Endodermal cell (in vitro differentiated cells): ENCODE measurements around the gene EXOC7. TPM values are rescaled to one million over a fixed set of nuclear protein-coding genes. Genes with fewer than 3 reads are reported as not detected.
A peak's percentile ranks its signal among the peaks of the same experiment; 100 is the strongest.

ENCODE experiments used
- DNase-seq: peaks from one replicate; pipeline ENCODE4 v3.0.0-alpha.2; 2017
- H3K27ac ChIP-seq: 2 replicates; pipeline ENCODE4 v1.5.1; 2013; ENCODE audit warnings: mild to moderate bottlenecking, low read depth, low read length, moderate library complexity
- H3K27me3 ChIP-seq: 2 replicates; pipeline ENCODE4 v1.6.1; 2013; ENCODE audit warnings: mild to moderate bottlenecking, low read length, moderate library complexity; ENCODE audit not compliant: insufficient read depth, control insufficient read depth, poor library complexity, severe bottlenecking
- H3K36me3 ChIP-seq: 2 replicates; pipeline ENCODE4 v1.7.0; 2013; ENCODE audit warnings: mild to moderate bottlenecking, low read length, moderate library complexity; ENCODE audit not compliant: control insufficient read depth, insufficient read depth
- H3K4me1 ChIP-seq: one replicate; pipeline ENCODE4 v1.7.0; 2013; ENCODE audit warnings: low read length; ENCODE audit not compliant: control insufficient read depth, insufficient read depth
- H3K4me3 ChIP-seq: 2 replicates; pipeline ENCODE4 v1.5.1; 2013; ENCODE audit warnings: mild to moderate bottlenecking, low read length, moderate library complexity
- H3K9ac ChIP-seq: 2 replicates; pipeline ENCODE4 v1.6.1; 2013; ENCODE audit warnings: mild to moderate bottlenecking, low read length, moderate library complexity; ENCODE audit not compliant: poor library complexity, severe bottlenecking; ENCODE audit errors: extremely low read depth
- H3K9me3 ChIP-seq: 2 replicates; pipeline ENCODE4 v1.6.1; 2013; ENCODE audit warnings: mild to moderate bottlenecking, low read length, moderate library complexity; ENCODE audit not compliant: control insufficient read depth
- H3K27ac Mint-ChIP-seq: 2 replicates; pipeline ENCODE4 v1.8.0; 2020; ENCODE audit warnings: mixed read lengths
- H3K27me3 Mint-ChIP-seq: 2 replicates; pipeline ENCODE4 v1.8.0; 2021; ENCODE audit warnings: mild to moderate bottlenecking, mixed read lengths; ENCODE audit not compliant: insufficient read depth
- H3K36me3 Mint-ChIP-seq: 2 replicates; pipeline ENCODE4 v1.8.0; 2020; ENCODE audit warnings: low read depth, mixed read lengths
- H3K4me1 Mint-ChIP-seq: 2 replicates; pipeline ENCODE4 v1.8.0; 2020; ENCODE audit warnings: mixed read lengths
- H3K4me3 Mint-ChIP-seq: 2 replicates; pipeline ENCODE4 v1.8.0; 2020; ENCODE audit warnings: mild to moderate bottlenecking, moderate library complexity, mixed read lengths
- H3K9me3 Mint-ChIP-seq: 2 replicates; pipeline ENCODE4 v1.8.0; 2020; ENCODE audit warnings: mild to moderate bottlenecking, mixed read lengths
- WGBS, 2 experiments: methylation state at CpG; one replicate each; pipeline versions ENCODE4 v1.1.5 to v1.1.7; 2013; ENCODE audit warnings: missing lambda C conversion rate in 2 of 2, mixed read lengths in 1 of 2; ENCODE audit not compliant: insufficient coverage in 1 of 2, insufficient read length in 1 of 2; 5-methylcytosine and 5-hydroxymethylcytosine counted together
- total RNA-seq, 2 donors: library from RNA; stranded (reverse); fragmentation: NEBNext Ultra II Directional in 1 of 2; extraction: Animal tissue kit (Norgen Biotek cat#: 25700) in 1 of 2; gene quantifications; 2 replicates in 1 of 2; 3 replicates in 1 of 2; pipeline ENCODE4 v1.2.1, GENCODE V29; 2021
- TF ChIP-seq, protein P1 (sequence below): fragments of 200-600 bp; sonication (generic); conservative IDR thresholded peaks from 2 replicates; pipeline ENCODE4 v1.5.0; 2021; ENCODE audit warnings: antibody characterized with exemption, mild to moderate bottlenecking

The EXOC7 gene
- total RNA-seq, 2 donors from 2014 or later = 159 to 187 TPM

DNA sequence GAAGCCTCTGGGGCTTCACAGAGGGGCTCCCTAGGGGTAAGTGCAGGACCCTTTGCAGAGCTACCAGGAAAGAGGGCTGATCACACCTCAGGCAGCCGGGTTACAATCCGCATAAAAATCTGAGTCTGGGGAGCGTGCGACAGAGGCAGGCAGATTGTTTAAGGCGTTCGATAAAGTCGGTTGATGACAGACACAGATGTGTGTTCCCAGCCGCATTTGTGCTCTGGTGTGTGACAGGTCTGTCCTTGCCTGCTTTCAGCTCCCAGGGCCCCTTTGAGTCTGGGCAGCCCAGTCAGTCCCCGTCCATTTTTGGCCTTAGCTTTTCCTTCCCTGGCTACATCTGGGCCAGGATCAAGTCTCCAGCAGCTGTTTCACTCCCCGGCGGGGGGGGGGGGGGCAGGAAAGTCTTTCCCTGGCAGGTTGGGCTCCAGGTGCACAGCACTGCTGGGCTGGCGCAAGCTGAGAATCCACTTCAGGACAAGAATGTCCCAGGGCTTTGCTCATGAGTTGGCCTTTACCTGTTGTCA, 25.9 kb downstream of the EXOC7 start:
- Histone ChIP-seq H3K9me3 (no peaks in the 10 kb centered on the region), H3K27ac (no peak overlapping the region), H3K4me1 (peaks cover 15% of the 10 kb centered on the region), H3K27me3 (peaks cover 68% of the 10 kb centered on the region), H3K9ac (no peak overlapping the region), H3K4me3 (no peak overlapping the region), H3K36me3 (peaks cover 7% of the 10 kb centered on the region)
- 51 to 68% methylated on average over 9 to 10 of the region's 12 CpGs for WGBS, 2 experiments
- peaks cover 69% of the 10 kb centered on the region for H3K27me3 Mint-ChIP-seq
- no peaks in the 10 kb centered on the region for H3K36me3 Mint-ChIP-seq
- H3K4me3 Mint-ChIP-seq = no peak overlapping the region
- TF ChIP-seq, protein P1, sequence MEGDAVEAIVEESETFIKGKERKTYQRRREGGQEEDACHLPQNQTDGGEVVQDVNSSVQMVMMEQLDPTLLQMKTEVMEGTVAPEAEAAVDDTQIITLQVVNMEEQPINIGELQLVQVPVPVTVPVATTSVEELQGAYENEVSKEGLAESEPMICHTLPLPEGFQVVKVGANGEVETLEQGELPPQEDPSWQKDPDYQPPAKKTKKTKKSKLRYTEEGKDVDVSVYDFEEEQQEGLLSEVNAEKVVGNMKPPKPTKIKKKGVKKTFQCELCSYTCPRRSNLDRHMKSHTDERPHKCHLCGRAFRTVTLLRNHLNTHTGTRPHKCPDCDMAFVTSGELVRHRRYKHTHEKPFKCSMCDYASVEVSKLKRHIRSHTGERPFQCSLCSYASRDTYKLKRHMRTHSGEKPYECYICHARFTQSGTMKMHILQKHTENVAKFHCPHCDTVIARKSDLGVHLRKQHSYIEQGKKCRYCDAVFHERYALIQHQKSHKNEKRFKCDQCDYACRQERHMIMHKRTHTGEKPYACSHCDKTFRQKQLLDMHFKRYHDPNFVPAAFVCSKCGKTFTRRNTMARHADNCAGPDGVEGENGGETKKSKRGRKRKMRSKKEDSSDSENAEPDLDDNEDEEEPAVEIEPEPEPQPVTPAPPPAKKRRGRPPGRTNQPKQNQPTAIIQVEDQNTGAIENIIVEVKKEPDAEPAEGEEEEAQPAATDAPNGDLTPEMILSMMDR = no peak
- H3K4me1 Mint-ChIP-seq = peaks cover 24% of the 10 kb centered on the region
- no peaks in the 10 kb centered on the region for H3K9me3 Mint-ChIP-seq
- no peak overlapping the region for H3K27ac Mint-ChIP-seq
- peak; percentile 70 for DNase-seq

DNA sequence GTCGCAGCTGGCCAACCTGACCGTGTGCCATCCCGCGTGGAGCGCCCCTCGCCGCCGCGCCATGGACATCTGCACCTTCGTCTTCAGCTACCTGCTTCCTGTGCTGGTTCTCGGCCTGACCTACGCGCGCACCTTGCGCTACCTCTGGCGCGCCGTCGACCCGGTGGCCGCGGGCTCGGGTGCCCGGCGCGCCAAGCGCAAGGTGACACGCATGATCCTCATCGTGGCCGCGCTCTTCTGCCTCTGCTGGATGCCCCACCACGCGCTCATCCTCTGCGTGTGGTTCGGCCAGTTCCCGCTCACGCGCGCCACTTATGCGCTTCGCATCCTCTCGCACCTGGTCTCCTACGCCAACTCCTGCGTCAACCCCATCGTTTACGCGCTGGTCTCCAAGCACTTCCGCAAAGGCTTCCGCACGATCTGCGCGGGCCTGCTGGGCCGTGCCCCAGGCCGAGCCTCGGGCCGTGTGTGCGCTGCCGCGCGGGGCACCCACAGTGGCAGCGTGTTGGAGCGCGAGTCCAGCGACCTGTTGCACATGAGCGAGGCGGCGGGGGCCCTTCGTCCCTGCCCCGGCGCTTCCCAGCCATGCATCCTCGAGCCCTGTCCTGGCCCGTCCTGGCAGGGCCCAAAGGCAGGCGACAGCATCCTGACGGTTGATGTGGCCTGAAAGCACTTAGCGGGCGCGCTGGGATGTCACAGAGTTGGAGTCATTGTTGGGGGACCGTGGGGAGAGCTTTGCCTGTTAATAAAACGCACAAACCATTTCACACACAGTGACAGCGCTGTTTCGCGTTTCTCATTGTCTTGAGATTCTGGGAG, 26.6 kb downstream of the EXOC7 start:
- 10 to 14% methylated on average over 17 to 82 of the region's 82 CpGs for WGBS, 2 experiments
- Histone ChIP-seq H3K9me3 (no peaks in the 10 kb centered on the region), H3K27ac (no peak overlapping the region), H3K4me3 (peak overlapping the region; percentile 35), H3K4me1 (peaks cover 15% of the 10 kb centered on the region), H3K27me3 (peaks cover 68% of the 10 kb centered on the region), H3K9ac (no peak overlapping the region), H3K36me3 (peaks cover under 1% of the 10 kb centered on the region)
- Mint-ChIP-seq H3K4me3 (peak overlapping the region; percentile 46), H3K27me3 (peaks cover 71% of the 10 kb centered on the region), H3K27ac (no peak overlapping the region), H3K4me1 (peaks cover 26% of the 10 kb centered on the region), H3K36me3 (no peaks in the 10 kb centered on the region), H3K9me3 (no peaks in the 10 kb centered on the region)
- DNase-seq = peak; percentile 85
- TF ChIP-seq, protein P1 = no peak

DNA sequence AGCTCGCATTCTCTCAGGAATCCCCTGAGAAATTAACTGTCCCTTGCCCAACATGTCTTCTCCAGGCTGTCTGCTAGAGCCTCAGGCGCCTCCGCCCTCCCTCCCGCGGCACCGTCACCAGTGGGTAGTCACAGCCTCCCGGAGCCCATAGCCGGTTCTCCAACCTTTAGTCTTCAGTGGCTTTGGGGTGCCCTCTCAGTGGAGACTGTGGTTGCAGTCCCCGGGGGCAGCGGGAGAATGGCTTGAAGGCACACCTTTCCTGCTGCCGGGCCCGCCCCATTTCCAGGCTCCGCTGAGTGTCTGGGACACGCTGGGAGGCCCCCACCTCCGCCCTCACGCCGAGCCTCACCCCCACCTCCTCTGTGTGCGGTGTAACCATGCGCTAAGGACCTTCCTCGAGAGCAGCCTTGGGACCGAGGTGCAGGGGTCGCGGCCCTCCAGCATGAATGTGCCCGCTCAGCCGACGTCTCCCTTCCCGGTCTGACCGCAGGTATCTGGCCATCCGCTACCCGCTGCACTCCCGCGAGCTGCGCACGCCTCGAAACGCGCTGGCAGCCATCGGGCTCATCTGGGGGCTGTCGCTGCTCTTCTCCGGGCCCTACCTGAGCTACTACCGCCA, 27.3 kb downstream of the EXOC7 start:
- peak overlapping the region; percentile 46 for H3K4me3 Mint-ChIP-seq
- H3K4me3 ChIP-seq = peak overlapping the region; percentile 35
- no peak overlapping the region for H3K27ac Mint-ChIP-seq
- TF ChIP-seq, protein P1 = no peak
- H3K9me3 ChIP-seq = no peaks in the 10 kb centered on the region
- DNase-seq = peak; percentile 79
- peaks cover 28% of the 10 kb centered on the region for H3K4me1 Mint-ChIP-seq
- H3K36me3 ChIP-seq = no peaks in the 10 kb centered on the region
- no peak overlapping the region for H3K9ac ChIP-seq
- peaks cover 15% of the 10 kb centered on the region for H3K4me1 ChIP-seq
- peaks cover 71% of the 10 kb centered on the region for H3K27me3 Mint-ChIP-seq
- WGBS, 2 experiments = 6 to 7% methylated on average over 29 to 41 of the region's 41 CpGs
- H3K27ac ChIP-seq = no peak overlapping the region
- H3K9me3 Mint-ChIP-seq = no peaks in the 10 kb centered on the region
- no peaks in the 10 kb centered on the region for H3K36me3 Mint-ChIP-seq
- peaks cover 68% of the 10 kb centered on the region for H3K27me3 ChIP-seq
